SK-N-SH treated with all-trans-retinoic acid at 6 μM for 48 hours (cell line): Measurements from ENCODE around the gene CYP4F11.
A peak's percentile ranks its signal among the peaks of the same experiment; 100 is the strongest.

Experiments used
- ATAC-seq: fragments of 200-7000 bp; cut with Tn5 transposase; 3 replicates; pipeline ENCODE4 v1.9.1; 2020; ENCODE audit warnings: mild to moderate bottlenecking, moderate library complexity
- ARNTL ChIP-seq: fragments of 450-650 bp; formaldehyde crosslinking; IDR thresholded peaks from 2 replicates; pipeline ENCODE4 v1.5.0; 2020; ENCODE audit warnings: low read depth, mild to moderate bottlenecking, moderate library complexity, borderline replicate concordance
- BACH2 ChIP-seq: fragments of 250-450 bp; sonication (Bioruptor Pico); IDR thresholded peaks from 2 replicates; pipeline ENCODE4 v1.9.0; 2021; ENCODE audit warnings: mild to moderate bottlenecking, borderline replicate concordance
- CREB5 ChIP-seq: fragments of 250-450 bp; sonication (Bioruptor Pico); IDR thresholded peaks from 2 replicates; pipeline ENCODE4 v1.5.1; 2020; ENCODE audit warnings: low read depth, mild to moderate bottlenecking, moderate library complexity
- CSDC2 ChIP-seq: fragments of 250-450 bp; sonication (Bioruptor Pico); IDR thresholded peaks from 2 replicates; pipeline ENCODE4 v1.5.0; 2020; ENCODE audit warnings: mild to moderate bottlenecking, moderate library complexity
- ESRRG ChIP-seq: fragments of 250-450 bp; sonication (Bioruptor Pico); IDR thresholded peaks from 2 replicates; pipeline ENCODE4 v1.6.1; 2021; ENCODE audit warnings: mild to moderate bottlenecking
- GLIS3 ChIP-seq: fragments of 250-450 bp; sonication (Bioruptor Pico); IDR thresholded peaks from 2 replicates; pipeline ENCODE4 v1.5.0; 2020; ENCODE audit warnings: mild to moderate bottlenecking, moderate library complexity
- ISL1 ChIP-seq: fragments of 250-450 bp; sonication (Bioruptor Pico); IDR thresholded peaks from 2 replicates; pipeline ENCODE4 v2.1.2; 2022; ENCODE audit warnings: mild to moderate bottlenecking, moderate library complexity
- OSR1 ChIP-seq: fragments of 250-450 bp; sonication (Bioruptor Pico); IDR thresholded peaks from 2 replicates; pipeline ENCODE4 v1.8.0; 2022; ENCODE audit warnings: moderate library complexity, mild to moderate bottlenecking, inconsistent platforms
- POU6F1 ChIP-seq: fragments of 250-450 bp; sonication (Bioruptor Pico); IDR thresholded peaks from 2 replicates; pipeline ENCODE4 v1.8.0; 2021; ENCODE audit warnings: low read depth, mild to moderate bottlenecking, moderate library complexity, borderline replicate concordance
- PPARA ChIP-seq: fragments of 250-450 bp; sonication (Bioruptor Pico); IDR thresholded peaks from 2 replicates; pipeline ENCODE4 v1.5.0; 2020; ENCODE audit warnings: mild to moderate bottlenecking, borderline replicate concordance
- RARB ChIP-seq: fragments of 250-450 bp; sonication (Bioruptor Pico); IDR thresholded peaks from 2 replicates; pipeline ENCODE4 v1.8.0; 2021; ENCODE audit warnings: mild to moderate bottlenecking, moderate library complexity
- SNAI2 ChIP-seq: fragments of 250-450 bp; sonication (Bioruptor Pico); IDR thresholded peaks from 2 replicates; pipeline ENCODE4 v1.5.0; 2020; ENCODE audit warnings: mild to moderate bottlenecking, moderate library complexity
- TCF4 ChIP-seq: fragments of 250-450 bp; sonication (Bioruptor Pico); IDR thresholded peaks from 2 replicates; pipeline ENCODE4 v1.8.0; 2021; ENCODE audit warnings: mild to moderate bottlenecking, moderate library complexity, borderline replicate concordance
- TOX ChIP-seq: fragments of 250-450 bp; sonication (Bioruptor Pico); IDR thresholded peaks from 2 replicates; pipeline ENCODE4 v1.8.0; 2021; ENCODE audit warnings: mild to moderate bottlenecking, moderate library complexity, borderline replicate concordance
- ZC3H10 ChIP-seq: fragments of 250-450 bp; sonication (Bioruptor Pico); IDR thresholded peaks from 2 replicates; pipeline ENCODE4 v1.5.1; 2021; ENCODE audit warnings: mild to moderate bottlenecking, moderate library complexity
- ZFP3 ChIP-seq: fragments of 250-450 bp; sonication (Bioruptor Pico); IDR thresholded peaks from 2 replicates; pipeline ENCODE4 v1.5.0; 2020; ENCODE audit warnings: mild to moderate bottlenecking, moderate library complexity
- ZFP30 ChIP-seq: fragments of 450-650 bp; formaldehyde crosslinking; IDR thresholded peaks from 2 replicates; pipeline ENCODE4 v1.5.0; 2022; ENCODE audit warnings: mild to moderate bottlenecking, moderate library complexity
- ZNF565 ChIP-seq: fragments of 450-650 bp; formaldehyde crosslinking; conservative IDR thresholded peaks from 2 replicates; pipeline ENCODE4 v1.5.0; 2020; ENCODE audit warnings: low read depth, mild to moderate bottlenecking, moderate library complexity
- ZNF70 ChIP-seq: fragments of 450-650 bp; formaldehyde crosslinking; IDR thresholded peaks from 2 replicates; pipeline ENCODE4 v1.5.0; 2020; ENCODE audit warnings: mild to moderate bottlenecking, moderate library complexity
- ZNF8 ChIP-seq: fragments of 450-650 bp; formaldehyde crosslinking; IDR thresholded peaks from 2 replicates; pipeline ENCODE4 v1.5.0; 2020; ENCODE audit warnings: mild to moderate bottlenecking, moderate library complexity
- TF ChIP-seq, protein P1 (sequence below): fragments of 250-450 bp; sonication (Bioruptor Pico); IDR thresholded peaks from 2 replicates; pipeline ENCODE4 v1.5.1; 2021; ENCODE audit warnings: mild to moderate bottlenecking, moderate library complexity
- TF ChIP-seq, protein P2 (sequence below): fragments of 250-450 bp; sonication (Bioruptor Pico); IDR thresholded peaks from 2 replicates; pipeline ENCODE4 v1.8.0; 2020; ENCODE audit warnings: mild to moderate bottlenecking, moderate library complexity, borderline replicate concordance
- TF ChIP-seq, protein P3 (sequence below): fragments of 250-450 bp; sonication (Bioruptor Pico); IDR thresholded peaks from 2 replicates; pipeline ENCODE4 v1.5.0; 2020; ENCODE audit warnings: mild to moderate bottlenecking, moderate library complexity

CYP4F11 gene

GRCh38 chr19:15871570-15871969 is 62.8 kb downstream of the CYP4F11 start:
- TF ChIP-seq ISL1 (no peak), CSDC2 (CRISPR knock-in tag) (no peak), RARB (CRISPR knock-in tag) (no peak), CREB5 (CRISPR knock-in tag) (no peak), SNAI2 (CRISPR knock-in tag) (no peak), ZNF70 (no peak), ESRRG (no peak), GLIS3 (no peak), ZFP3 (CRISPR knock-in tag) (no peak), TCF4 (no peak), PPARA (CRISPR knock-in tag) (no peak), ZNF8 (CRISPR knock-in tag) (no peak), BACH2 (CRISPR knock-in tag) (no peak), ZFP30 (CRISPR knock-in tag) (no peak), OSR1 (CRISPR knock-in tag) (no peak), ZNF565 (CRISPR knock-in tag) (no peak)
- TF ChIP-seq, protein P1, sequence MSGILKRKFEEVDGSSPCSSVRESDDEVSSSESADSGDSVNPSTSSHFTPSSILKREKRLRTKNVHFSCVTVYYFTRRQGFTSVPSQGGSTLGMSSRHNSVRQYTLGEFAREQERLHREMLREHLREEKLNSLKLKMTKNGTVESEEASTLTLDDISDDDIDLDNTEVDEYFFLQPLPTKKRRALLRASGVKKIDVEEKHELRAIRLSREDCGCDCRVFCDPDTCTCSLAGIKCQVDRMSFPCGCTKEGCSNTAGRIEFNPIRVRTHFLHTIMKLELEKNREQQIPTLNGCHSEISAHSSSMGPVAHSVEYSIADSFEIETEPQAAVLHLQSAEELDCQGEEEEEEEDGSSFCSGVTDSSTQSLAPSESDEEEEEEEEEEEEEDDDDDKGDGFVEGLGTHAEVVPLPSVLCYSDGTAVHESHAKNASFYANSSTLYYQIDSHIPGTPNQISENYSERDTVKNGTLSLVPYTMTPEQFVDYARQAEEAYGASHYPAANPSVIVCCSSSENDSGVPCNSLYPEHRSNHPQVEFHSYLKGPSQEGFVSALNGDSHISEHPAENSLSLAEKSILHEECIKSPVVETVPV (CRISPR knock-in tag): no peak
- TF ChIP-seq, protein P2, sequence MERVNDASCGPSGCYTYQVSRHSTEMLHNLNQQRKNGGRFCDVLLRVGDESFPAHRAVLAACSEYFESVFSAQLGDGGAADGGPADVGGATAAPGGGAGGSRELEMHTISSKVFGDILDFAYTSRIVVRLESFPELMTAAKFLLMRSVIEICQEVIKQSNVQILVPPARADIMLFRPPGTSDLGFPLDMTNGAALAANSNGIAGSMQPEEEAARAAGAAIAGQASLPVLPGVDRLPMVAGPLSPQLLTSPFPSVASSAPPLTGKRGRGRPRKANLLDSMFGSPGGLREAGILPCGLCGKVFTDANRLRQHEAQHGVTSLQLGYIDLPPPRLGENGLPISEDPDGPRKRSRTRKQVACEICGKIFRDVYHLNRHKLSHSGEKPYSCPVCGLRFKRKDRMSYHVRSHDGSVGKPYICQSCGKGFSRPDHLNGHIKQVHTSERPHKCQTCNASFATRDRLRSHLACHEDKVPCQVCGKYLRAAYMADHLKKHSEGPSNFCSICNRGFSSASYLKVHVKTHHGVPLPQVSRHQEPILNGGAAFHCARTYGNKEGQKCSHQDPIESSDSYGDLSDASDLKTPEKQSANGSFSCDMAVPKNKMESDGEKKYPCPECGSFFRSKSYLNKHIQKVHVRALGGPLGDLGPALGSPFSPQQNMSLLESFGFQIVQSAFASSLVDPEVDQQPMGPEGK (CRISPR knock-in tag): no peak
- TF ChIP-seq, protein P3, sequence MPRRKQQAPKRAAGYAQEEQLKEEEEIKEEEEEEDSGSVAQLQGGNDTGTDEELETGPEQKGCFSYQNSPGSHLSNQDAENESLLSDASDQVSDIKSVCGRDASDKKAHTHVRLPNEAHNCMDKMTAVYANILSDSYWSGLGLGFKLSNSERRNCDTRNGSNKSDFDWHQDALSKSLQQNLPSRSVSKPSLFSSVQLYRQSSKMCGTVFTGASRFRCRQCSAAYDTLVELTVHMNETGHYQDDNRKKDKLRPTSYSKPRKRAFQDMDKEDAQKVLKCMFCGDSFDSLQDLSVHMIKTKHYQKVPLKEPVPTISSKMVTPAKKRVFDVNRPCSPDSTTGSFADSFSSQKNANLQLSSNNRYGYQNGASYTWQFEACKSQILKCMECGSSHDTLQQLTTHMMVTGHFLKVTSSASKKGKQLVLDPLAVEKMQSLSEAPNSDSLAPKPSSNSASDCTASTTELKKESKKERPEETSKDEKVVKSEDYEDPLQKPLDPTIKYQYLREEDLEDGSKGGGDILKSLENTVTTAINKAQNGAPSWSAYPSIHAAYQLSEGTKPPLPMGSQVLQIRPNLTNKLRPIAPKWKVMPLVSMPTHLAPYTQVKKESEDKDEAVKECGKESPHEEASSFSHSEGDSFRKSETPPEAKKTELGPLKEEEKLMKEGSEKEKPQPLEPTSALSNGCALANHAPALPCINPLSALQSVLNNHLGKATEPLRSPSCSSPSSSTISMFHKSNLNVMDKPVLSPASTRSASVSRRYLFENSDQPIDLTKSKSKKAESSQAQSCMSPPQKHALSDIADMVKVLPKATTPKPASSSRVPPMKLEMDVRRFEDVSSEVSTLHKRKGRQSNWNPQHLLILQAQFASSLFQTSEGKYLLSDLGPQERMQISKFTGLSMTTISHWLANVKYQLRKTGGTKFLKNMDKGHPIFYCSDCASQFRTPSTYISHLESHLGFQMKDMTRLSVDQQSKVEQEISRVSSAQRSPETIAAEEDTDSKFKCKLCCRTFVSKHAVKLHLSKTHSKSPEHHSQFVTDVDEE (CRISPR knock-in tag): no peak
- no peak for ATAC-seq

DNA sequence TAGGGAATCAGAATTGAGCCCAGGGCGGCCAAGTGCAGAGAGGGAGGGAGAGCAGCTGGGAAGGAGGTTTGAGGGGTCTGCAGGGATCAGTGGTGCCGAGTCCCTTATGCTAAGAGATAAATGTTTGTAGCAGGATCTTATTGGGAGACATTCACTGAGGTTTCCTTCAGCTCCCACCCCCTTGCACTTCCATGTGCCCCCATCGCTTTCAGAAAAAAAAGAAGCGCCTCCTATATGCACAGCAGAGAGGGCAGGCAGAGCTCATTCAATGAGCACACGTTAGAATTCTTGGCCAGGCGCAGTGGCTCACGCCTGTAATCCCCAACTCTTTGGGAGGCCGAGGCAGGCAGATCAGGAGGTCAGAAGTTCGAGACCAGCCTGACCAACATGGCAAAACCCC is 64.5 kb downstream of the CYP4F11 start:
- no peak for ATAC-seq
- TF ChIP-seq ESRRG (no peak), TOX (CRISPR knock-in tag) (no peak)
- TF ChIP-seq, all 23 proteins: peak for 0

DNA sequence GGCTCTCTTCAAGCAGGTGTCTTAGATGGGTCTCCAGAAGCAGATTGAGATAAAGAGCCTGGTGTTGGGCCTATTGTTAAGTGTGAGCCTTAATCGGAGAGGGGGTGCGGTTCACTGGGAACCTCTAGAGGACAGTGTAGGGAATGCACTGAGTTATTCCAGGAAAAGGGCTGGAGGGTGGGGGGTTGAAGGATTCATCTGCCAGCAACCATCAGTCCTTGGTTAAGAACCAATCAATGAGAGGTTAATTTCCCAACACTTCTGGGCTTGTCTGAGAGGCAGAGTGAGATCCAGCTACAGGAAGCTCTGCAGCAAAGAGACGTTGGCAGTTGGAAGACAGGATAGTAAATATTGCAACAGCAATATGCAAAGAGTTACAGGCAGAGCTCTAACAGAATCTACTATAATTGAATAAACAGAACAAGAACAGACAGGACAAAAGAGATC is 65.2 kb downstream of the CYP4F11 start:
- no peak for TF ChIP-seq CREB5 (CRISPR knock-in tag)
- no peak for TF ChIP-seq ZNF8 (CRISPR knock-in tag)
- TF ChIP-seq, protein P1 (CRISPR knock-in tag): no peak
- TF ChIP-seq POU6F1 (CRISPR knock-in tag): no peak
- TF ChIP-seq PPARA (CRISPR knock-in tag): no peak
- no peak for TF ChIP-seq ZFP30 (CRISPR knock-in tag)
- TF ChIP-seq ZNF565 (CRISPR knock-in tag): no peak
- no peak for TF ChIP-seq TCF4
- TF ChIP-seq ARNTL: no peak
- TF ChIP-seq GLIS3: no peak
- TF ChIP-seq ESRRG: no peak
- no peak for TF ChIP-seq SNAI2 (CRISPR knock-in tag)
- TF ChIP-seq, protein P3 (CRISPR knock-in tag): no peak
- no peak for TF ChIP-seq ZC3H10 (CRISPR knock-in tag)
- no peak for TF ChIP-seq ZFP3 (CRISPR knock-in tag)
- ATAC-seq: peak; percentile 88
